ENCODE data around the gene DNAJC17.

The DNAJC17 gene

GRCh38 chr15:40723919-40724318, 83.4 kb downstream of the DNAJC17 start:
- DNase-seq = no peak

- DNase-seq = no peak
Measured at GRCh38 chr15:40722934-40723333, 84.3 kb downstream of the DNAJC17 start.

GRCh38 chr15:40722354-40722753, 84.9 kb downstream of the DNAJC17 start:
- no peak for DNase-seq

- DNase-seq = no peak
Measured at GRCh38 chr15:40721701-40722100, 85.6 kb downstream of the DNAJC17 start.

GRCh38 chr15:40716165-40716564, 91.1 kb downstream of the DNAJC17 start:
- no peak for DNase-seq
